Muscle of arm (tissue), 12 donors: ENCODE measurements around the gene ATF6. TPM values are rescaled to one million over a fixed set of nuclear protein-coding genes. Genes with fewer than 3 reads are reported as not detected.
"Not testable (repeated sequence)": the region's sequence is repeated elsewhere in the genome, so short reads cannot be mapped to it uniquely, and the experiment has no call there.

ENCODE experiments used
- DNase-seq: peaks from one replicate; pipeline ENCODE4 v3.0.0-alpha.2; 2013
- polyA plus RNA-seq, 12 donors: library from polyadenylated mRNA; unstranded; fragments of 120-200 nt; gene quantifications; one replicate each; pipeline ENCODE4 v1.2.1, GENCODE V29; 2013; ENCODE audit not compliant: insufficient read length in 12 of 12

Gene ATF6
- polyA plus RNA-seq, 12 donors: 15.4 to 23.1 (median 19.7) TPM; not detected in 1

DNA sequence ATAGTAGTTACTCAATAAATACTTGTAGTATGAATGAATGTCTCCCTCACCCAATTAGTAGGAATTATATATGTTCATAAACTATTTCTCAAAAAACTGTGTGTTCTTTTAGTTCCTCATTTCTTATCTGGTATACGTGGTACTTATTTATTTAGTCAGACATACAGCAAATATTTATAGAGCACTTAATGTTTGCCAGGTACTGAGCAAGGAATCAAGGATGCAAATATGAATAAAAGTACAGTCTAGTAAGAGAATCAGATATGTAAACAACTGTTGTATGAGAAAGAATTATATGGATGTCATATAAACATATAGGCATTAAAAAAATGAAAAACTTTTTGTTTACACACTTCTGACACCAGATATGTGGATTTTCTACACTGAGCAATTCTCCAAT lies 58.5 kb downstream of the ATF6 start:
- no peak for DNase-seq

DNA sequence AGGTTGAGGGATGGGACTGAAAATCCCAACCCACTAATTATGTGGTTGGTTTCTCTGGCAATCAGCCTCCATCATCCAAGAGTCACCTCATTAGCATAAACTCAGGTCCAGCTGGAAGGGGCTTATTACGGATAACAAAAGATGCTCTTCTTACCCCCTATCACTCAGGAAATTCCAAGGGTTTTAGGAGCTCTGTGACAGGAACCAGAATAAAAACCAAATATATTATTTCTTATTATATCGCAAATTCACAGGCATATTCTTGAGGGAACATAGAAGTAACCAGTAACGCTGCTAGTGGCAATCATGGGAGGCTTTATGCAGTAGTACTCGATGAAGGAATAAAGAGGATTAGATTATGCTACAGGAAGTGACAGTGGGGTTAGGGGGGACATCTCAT lies 59.7 kb downstream of the ATF6 start:
- DNase-seq: no peak

DNA sequence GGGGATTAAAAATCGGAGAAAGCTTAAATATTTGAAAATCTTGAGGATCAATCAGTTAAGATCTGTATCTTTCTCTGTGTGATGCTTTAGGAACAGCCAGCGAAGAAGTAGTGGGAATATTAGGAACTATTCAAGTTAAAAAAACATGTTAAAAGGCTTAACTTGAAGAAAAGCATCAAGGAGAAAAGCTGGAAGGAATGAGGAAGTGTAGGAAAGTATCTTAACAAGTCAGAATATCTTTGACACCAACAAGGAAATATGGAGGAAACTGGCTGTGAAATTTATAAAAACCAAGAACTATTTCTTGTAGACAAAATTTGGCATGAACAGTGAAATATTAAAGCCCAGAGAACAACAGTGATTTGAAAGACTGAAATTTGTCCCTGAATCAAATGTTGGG lies 60.4 kb downstream of the ATF6 start:
- DNase-seq: no peak

DNA sequence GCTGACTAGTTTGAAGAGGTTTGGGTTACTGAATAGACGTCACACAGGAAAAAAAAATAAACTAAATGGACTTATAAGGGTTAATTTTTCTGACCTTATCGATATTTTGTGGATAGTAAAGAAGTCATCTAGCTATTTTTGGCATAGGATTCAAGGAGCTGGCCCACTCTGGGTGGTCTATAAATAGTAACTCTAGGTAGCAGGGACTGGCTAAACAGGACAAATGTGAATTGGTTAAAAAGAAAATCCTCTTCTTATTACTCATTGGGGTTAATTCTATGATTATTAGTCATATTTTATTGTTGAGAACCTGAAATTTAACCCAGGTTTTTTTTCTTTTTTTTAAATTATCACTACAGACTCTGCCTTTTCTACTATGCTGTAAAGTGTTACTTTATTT lies 61.7 kb downstream of the ATF6 start:
- no peak for DNase-seq

DNA sequence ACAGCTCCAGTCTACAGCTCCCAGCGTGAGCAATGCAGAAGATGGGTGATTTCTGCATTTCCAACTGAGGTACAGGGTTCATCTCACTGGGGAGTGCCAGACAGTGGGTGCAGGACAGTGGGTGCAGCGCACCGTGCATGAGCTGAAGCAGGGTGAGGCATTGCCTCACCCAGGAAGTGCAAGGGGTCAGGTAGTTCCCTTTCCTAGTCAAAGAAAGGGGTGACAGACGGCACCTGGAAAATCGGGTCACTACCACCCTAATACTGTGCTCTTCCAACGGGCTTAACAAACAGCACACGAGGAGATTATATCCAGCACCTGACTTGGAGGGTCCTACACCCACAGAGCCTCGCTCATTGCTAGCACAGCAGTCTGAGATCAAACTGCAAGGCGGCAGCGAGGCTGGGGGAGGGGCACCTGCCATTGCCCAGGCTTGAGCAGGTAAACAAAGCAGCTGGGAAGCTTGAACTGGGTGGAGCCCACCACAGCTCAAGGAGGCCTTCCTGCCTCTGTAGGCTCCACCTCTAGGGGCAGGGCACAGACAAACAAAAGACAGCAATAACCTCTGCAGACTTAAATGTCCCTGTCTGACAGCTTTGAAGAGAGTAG lies 66.3 kb downstream of the ATF6 start:
- not testable (repeated sequence) for DNase-seq

DNA sequence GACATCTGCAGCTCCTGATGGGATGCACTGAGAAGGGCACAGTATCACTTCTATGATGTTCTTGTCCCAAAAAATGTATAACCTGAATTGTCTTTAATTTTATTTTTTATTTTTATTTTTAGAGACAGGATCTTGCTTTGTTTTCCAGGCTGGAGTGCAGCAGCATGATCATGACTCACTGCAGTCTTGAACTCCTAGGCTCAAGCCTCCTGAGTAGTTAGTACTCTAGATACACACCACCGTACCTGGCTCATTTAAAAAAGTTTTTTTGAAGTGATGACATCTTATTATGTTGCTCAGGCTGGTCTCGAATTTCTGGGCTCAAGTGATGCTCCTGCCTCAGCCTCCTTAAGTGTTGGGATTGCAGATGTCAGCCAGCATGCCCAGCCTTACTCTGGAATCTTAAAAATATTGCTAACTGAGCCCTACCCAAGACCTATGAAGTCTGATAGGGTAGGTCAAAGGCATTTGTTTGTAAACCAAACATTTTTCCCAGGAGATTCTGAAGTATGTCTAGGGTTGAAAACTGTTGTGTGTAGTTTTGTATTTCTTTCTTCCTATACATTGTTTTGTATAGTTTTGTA lies 68.9 kb downstream of the ATF6 start:
- no peak for DNase-seq

DNA sequence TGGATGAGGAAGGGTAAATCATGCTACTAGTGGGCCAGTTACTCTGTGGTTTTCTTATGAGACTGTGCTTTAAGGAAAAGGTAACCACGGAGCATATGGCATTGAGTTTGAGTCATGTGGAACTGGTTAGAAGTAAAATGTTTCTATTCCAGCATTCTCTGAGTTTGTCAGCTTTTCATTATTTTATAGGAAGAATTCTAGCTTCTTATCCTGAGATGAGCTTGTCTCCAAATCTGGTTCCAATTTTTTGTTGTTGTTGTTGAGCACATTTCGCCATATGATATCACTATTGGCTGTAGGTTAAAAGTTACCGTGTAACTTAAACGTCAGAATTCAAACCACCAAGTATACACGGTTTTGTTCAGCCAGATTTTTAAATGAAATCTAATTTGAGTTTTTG lies 69.9 kb downstream of the ATF6 start:
- peak; percentile 47 for DNase-seq

DNA sequence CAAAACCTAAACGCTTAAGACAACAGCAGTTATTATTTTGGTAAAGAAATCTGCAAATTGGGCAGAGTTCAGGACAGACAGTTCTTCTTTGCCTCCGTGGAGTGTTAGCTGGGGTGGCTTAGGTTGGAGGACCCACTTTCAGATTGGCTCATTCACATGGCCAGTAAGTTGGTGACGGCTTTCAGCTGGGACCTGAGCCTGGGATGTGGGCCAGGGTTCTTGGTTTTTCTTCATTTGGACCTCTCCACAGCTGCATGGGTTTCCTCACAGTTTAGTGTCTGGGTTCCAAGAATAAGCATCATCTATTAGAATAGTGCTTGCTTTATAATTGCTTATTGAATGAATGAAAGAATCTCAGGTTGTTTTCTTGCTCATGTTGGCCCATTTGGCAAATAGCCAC lies 72.2 kb downstream of the ATF6 start:
- no peak for DNase-seq

DNA sequence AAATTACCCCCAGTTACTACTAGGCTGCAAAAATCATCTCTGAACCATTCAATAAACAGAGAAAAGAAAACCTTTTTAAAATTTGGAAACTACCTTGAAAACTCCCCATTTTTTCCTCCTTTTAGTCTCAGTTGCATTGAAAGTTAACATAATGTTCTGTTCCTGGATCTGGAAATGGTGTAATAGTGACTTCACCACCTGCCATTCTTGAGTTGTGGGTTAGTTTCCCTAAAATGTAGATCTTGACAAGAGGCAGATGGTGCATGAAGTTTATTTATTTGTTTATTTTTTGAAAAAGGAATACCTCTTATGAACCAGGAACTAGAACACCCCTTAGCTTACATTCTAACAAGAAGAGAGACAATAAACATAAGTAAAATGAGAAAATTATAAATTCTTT lies 72.8 kb downstream of the ATF6 start:
- DNase-seq: no peak

DNA sequence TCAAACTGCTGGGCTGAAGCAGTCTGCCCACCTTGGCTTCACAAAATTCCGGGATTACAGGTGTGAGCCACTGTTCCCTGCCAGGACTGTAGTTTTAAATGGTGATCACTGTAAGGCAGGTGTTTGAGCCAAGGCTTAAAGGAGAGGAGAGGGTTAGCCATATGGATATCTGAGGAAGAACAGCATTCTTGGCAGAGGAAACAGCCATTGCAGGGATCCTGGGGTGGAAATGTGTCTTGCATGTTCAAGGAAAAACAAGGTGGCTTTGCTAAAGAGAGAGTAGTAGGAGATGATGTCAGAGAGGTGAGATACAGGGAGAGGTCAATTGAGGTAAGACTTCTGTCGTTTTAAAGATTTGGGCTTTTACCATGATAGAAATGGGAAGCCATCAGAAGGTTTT lies 73.5 kb downstream of the ATF6 start:
- no peak for DNase-seq

DNA sequence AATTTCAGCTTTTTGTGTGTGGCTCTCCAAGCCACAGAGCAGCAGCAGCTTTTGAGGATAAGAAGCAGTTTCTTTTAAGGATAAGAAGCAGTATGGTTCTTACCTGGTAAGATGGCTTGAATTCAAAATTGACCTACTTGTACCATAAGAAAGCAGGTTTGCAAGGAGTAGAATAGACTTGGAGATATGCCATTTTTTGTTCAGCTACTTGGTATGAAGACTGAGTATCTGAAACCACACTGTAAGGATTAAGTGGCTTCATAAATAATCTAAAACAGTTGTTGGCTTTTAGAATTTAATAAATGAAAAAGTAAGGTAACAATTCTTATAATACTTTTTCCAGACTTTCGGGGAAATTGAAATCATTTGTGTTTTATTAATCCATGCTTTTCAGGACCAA lies 74.2 kb downstream of the ATF6 start:
- DNase-seq: no peak

DNA sequence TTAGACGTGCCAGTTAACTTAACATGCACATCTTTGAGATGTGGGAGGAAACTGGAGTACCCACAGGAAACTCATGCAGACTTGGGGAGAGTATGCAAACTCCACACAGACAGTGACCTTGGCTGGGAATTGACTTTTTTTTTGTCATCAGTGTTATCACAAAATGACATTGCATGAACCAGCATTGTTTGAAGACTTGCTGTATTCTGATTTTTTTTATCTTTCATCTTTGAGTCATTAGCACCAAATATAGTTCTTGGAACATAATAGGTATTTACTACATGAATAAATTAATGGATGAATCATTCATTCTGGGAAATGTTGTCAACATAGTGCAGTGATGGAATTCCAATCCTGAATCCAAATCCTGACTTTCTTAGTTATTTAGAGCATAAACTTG lies 77.0 kb downstream of the ATF6 start:
- no peak for DNase-seq

DNA sequence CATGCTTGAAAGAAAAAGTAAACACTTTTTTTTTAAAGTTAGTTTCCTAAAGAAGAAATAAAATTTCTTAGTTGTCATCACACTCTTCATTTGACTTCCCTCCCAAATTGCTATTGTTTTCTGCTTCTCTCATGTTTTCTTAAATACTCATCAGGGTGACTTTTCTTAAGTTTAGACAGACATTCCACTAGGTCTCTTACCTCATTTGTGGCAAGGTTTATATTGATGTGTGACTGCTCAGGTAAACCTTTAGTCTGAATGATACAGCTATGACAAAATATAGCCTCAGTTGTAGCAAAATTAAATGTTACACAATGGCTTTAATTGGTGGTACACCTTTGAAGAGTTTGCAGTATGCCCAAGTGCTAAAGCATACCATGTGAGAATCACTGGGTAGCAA lies 78.6 kb downstream of the ATF6 start:
- DNase-seq: no peak

DNA sequence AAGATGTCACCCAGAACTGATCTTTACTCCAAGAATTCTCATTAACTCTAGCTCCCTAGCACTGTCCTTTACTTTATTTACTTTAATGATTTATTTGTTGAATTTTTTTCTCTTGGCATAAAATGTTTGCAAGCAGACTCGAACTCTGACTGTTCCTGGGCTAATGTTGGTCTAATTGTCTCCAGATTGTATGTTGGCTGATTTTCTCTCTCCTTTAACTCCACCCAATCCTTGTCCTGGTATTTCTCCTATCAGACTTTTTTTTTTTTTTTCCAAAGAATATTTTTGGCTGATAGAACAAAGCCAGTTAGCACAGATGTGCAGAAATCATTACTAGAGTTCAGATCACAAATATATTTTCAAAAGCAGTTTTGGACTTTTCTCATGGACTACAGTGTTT lies 82.6 kb downstream of the ATF6 start:
- no peak for DNase-seq

DNA sequence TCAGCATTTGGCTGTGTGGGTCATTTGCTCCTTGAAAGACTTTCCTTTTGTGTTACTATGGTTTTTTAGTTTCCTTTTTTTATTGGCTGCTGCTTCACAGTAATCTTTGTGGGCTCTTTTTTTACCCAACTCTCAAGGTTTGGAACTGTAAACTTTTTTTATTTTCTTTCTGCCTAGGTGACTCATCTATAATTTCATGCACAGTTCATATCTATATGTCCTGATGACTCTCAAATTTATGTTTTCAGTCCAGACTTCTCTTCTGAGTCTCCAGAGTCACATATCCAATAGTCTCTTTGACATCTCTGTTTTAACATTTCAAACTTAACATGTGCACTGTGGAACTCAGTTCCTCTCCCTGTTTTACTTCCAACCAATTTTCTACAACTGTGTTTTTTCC lies 83.4 kb downstream of the ATF6 start:
- DNase-seq: no peak

DNA sequence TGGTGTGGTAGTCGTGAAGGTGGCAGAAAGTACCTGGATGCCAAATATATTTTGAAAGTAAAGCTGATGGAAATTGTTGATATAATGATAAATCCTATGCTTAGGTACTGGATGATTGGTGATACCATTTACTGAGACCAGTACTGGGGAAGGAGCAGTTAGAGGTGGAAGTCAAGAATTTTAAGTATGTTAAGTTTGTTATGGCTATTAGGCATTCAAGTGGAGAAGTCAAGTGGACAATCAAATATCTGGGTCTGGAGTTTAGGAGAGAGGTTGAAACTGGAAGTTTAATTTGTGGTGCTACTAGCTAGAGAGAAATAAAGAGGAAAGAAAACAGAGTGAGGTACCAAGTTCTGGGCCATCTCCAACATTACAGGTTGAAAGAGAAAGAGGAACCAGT lies 89.1 kb downstream of the ATF6 start:
- DNase-seq: no peak

DNA sequence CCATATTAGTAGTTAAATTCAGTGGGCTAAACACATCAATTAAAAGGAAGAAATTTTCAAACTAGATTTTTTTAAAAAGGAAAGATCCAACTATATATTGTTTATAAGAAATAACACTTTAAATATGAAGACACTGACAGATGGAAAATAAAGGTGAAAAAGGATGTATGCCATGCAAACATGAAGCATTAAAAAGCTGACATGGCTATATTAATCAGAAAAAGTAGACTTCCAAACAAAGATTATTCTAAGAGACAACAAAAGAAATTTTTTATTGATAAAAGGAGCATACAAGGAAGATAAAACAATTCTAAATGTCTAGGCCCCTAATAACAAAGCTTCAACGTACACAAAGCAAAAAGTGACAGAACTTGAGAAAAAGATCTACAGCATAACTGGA lies 92.2 kb downstream of the ATF6 start:
- no peak for DNase-seq

DNA sequence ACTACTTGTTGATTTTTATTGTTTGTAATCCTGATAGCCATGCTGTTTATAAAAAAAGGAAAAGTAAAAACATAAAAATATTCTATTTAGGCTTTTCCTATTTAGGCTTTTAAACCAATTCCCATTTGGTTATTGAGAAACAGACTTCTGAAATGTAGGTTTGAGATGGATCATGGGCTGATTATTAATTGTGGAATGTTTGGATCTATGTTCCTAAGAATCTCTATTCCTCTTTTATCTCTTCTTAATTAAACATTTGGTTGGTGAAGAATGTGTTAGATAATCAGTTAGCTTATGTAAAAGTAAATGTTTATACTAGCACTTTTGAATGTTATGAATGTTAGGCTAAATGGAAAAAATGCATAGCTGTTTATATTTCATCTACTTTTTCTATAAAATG lies 97.4 kb downstream of the ATF6 start:
- DNase-seq: no peak

DNA sequence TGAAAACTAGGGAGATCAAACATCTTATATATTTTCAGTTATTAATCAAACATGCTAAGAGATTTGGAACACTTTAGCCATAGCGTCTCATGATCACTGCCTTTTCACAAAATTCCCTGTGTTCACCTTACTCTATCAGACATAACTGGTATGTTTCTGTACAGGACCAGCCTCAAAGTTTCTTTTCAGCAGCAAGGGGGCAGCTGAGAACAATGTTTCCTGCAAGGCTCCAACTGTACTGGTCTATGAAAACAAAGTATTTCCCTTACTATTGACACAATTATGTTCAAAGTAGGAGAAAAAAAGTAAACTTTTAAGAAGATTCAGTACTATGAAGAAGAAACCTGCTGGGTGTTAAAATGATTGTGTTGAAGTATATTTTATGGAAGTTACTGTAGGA lies 98.5 kb downstream of the ATF6 start:
- peak; percentile 53 for DNase-seq

DNA sequence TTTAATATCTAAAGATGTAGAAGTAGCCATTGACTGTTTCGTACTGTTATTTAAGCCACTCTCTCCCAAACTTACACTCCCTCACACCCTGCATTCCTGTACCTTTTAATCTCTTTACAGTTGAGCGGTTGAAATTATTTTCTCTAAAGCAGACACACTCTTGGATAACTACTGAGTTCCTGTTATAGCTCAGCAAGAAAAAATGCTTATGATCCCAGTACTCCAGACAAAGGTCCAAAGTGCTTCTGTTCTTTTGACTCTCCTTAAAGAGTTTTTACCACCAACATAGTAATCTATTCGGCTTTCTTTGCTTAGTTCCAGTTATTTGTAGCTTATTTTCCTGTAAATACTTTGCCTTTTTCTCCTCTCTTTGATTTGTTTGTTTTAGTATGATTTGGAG lies 100.1 kb downstream of the ATF6 start:
- DNase-seq: no peak

DNA sequence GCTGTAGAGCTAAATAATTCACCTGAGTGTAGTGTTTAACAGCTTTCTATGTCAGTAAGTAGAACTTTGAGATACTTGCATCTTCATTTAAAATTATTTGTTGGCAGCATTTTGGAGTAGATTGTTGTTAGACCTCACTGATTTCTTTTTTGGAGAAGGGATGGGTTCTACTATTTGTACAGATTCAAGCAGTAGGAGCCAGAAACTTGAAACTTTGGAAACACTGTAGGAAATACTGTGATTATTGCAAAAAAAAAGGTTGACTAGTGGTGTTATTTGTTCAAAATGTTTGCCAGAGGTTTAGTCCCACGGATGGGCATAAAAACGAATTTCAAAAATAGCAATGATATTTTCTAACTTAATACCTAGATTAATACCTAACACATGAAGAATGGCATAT lies 102.7 kb downstream of the ATF6 start:
- no peak for DNase-seq

DNA sequence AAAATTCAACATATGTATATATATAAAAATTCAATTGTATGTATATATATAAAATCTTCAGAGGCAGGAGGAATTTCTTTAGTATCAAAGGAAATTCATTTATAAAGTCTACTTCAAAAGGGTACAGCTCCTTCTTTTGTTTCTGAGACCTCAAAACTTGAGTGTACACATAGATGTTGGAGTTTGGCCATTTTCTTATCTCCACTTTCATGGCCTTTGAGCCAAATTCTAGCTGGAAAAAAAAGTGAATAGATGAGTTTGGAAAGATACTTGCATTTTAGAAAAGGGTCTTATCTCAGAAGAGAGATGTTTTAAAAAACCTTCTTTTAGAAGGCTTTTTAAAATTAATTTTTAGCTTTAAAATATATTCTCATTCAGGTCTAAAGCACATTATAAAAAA lies 103.2 kb downstream of the ATF6 start:
- DNase-seq: no peak

DNA sequence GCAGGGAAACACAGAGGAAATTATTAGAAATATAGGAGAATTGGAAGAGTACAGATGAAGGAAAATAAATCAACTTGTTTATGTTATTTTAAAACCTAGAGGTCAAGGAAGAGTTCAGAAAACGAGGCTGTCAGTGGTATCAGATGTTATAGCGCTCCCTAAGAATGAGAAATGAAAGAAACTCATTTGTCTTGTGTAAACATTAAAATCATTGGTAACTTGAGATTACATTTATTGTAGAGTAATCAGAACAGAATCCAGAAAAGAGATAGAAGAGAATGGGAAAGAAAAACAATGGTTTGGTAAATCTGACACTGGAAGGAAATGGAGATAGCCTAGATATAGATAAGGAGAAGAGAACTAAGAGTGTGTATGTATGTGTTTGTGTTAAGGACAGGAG lies 106.4 kb downstream of the ATF6 start:
- no peak for DNase-seq

DNA sequence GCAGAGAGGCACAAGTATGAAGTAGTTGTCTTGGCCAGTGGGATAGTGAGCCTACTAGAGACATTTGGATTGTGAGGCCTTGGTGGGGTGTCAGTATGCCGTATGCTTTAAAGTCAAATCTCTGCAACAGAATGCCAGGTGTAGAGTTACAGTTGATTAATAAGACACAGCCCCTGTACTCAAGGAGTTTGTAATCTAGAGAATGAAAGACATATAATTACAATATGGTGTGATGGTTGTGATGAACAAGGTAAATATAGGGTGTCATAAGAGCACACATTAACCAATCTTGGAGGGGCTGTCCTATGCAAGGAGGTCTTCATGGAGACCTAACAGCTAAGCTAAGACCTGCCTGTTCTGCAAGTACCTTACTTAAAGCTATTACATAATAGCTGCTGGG lies 113.1 kb downstream of the ATF6 start:
- DNase-seq: no peak

DNA sequence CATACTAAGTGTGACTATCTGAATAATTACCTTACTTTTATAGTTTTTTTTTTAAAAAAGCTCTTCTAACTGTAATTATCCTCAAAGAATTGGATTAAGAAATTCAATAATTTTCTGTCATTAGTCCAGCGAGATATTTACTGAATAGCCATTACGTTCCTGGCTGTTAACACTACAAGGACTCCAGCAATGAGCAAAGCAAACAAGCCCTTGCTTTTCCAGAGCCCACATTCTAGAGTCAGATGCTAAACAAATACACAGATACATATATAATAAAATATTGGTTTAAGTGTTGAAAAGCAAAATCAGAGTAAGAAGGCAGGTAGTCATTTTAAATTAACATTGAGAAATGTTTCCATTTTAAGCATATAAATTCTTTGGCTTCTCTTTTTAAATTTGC lies 118.4 kb downstream of the ATF6 start:
- no peak for DNase-seq
